Skin of body (tissue), 2 donors: ENCODE measurements around the gene DACT2. TPM values are rescaled to one million over a fixed set of nuclear protein-coding genes. Genes with fewer than 3 reads are reported as not detected.
"Not testable (repeated sequence)": the region's sequence is repeated elsewhere in the genome, so short reads cannot be mapped to it uniquely, and the experiment has no call there.

Experiments
- DNase-seq: peaks from one replicate; lab custom pipeline; 2025; lab: John Stamatoyannopoulos, UW
- total RNA-seq: library from RNA; depleted of rRNA; stranded (reverse); fragments of >200 nt; gene quantifications from one replicate; pipeline ENCODE4 v1.2.3, GENCODE V29; 2014

The DACT2 gene
- total RNA-seq, 1 donor from 2014 or later, result 2.6 TPM

GRCh38 chr6:168304752-168305015 is 14.9 kb downstream of the DACT2 start:
- no peak for DNase-seq

DNA sequence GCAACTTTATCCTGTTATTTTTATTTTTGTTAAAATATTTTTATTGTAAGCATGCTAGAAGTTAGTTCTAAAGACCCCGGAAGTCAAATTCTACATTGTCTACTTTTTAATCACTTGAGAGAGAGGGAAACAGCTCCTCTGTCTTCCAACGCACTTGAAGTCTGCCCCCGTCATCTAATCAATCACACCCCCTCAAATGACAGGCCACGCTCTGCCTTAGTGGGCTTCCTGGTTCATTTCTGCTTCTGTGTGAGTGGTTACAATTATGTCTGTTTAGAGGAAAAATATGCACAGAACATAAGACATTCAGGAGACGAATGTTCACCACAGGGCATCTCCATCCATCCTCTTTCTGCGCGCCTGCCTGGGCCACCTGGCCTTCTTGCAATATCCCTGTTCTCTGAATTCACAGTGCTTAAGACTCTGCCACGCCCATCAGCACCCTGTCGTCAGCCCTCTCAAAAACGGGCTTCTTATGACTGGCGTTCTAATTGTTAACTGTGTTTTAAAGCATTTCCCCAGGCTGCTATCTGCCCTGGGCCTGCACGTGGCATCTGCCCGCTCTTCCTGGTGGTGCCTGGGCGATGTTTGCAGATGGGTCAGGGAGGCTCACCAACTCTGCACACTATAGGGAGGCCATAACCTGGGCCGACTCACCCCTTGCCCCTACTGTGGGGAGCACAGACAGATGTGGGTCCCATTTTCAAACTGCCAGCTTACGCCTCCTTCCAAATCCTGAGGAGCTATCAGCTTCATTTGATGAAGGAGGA is 15.4 kb downstream of the DACT2 start:
- no peak for DNase-seq

DNA sequence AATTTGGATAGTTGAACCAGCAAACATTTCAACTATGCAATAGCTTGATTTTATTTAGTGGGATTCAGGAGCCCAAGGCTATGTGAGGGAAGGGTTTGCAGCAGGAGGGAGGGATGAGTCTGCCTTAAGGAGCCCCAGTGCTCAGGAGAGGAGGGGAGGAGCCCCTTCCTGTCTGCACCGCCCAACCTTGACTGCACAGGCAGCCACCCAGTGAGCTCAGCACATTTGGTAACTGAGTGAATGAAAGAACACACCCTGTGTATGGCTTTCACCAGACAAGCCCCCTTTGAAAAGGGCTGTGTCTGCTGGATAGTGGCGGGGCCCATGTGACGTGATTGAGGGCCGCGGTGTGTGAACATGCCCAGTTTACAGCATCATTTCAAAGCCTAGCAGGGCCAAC is 17.0 kb downstream of the DACT2 start:
- DNase-seq, result peak; percentile 22

- no peak for DNase-seq
Measured at GRCh38 chr6:168301648-168302398, 17.8 kb downstream of the DACT2 start.

DNA sequence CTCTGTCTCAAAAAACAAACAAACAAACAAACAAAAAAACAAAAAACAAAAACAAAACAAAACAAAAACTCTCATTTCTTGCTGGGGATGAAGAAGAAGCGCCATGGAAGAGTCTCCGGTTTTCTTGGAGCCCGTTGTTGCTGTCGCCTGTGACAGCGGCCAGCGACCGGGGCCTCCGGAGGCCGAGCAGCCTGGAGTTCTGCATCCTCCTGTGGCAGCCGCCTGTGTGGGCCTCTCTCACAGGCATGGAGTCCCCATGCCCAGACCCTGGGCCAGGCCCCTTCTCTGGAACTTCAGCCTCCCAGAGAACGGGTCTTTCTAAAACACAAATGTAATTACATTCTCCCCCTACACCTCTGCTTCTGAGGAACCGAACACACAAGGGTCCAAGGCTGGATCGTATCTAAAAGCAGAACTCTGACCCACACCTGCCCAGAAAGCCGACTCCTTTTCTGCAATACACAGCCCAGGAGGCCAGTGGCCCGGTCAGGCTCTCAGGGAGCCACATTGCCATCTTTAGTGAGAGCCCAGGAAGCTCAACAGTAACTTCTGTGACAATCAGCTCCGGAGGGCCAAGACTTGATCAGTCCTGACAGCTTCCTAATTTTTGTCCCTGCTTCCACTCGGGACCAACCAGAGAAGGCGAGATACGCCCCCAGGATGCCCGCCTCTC is 18.5 kb downstream of the DACT2 start:
- DNase-seq, result no peak

GRCh38 chr6:168299541-168300511 is 19.8 kb downstream of the DACT2 start:
- no peak for DNase-seq

GRCh38 chr6:168297643-168298042 is 21.9 kb downstream of the DACT2 start:
- no peak for DNase-seq

GRCh38 chr6:168294901-168295300 is 24.7 kb downstream of the DACT2 start:
- DNase-seq, result no peak

GRCh38 chr6:168293636-168294530 is 25.7 kb downstream of the DACT2 start:
- DNase-seq, result no peak

DNA sequence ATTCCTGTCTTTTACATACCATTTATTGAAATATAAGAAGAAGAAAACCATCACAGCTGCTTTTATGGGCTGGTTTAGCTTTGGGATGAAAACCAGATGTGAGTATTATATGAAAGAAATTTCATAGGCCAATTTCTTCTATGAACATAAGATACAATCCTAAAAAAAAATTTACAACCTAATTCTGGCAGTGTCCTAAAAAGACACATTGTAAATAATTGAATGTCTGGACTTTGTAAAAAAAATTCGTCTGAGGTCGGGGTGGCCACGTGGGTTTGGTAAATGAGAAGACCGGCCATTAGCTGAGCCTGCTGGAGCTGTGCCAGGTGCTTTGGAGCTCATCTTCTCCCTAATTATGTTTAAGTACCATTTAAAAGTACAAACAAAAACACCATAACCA is 26.8 kb downstream of the DACT2 start:
- DNase-seq, result peak; percentile 41

GRCh38 chr6:168291450-168291849 is 28.1 kb downstream of the DACT2 start:
- no peak for DNase-seq

DNA sequence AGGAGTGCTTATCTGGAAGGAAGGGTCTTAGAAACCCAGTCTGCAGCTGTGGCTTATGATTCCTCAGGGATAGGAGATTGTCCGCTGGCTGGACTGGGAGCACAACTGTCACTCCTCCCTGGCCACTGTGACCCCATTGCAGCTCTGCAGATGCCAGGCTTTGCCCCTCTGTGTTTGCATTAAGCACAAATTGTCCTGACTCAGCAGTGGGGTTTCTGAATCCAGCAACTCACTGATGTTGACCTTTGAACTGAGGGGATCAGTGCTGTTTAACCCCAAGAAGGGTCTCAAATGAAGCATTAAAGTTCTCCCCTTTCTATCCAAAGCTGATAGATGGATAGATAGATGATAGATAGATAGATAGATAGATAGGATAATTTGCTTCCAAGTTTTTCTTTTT is 29.5 kb downstream of the DACT2 start:
- no peak for DNase-seq

- DNase-seq, result no peak
Measured at GRCh38 chr6:168289571-168289962, 30.0 kb downstream of the DACT2 start.

- no peak for DNase-seq
Measured at GRCh38 chr6:168288781-168289570, 30.6 kb downstream of the DACT2 start.

DNA sequence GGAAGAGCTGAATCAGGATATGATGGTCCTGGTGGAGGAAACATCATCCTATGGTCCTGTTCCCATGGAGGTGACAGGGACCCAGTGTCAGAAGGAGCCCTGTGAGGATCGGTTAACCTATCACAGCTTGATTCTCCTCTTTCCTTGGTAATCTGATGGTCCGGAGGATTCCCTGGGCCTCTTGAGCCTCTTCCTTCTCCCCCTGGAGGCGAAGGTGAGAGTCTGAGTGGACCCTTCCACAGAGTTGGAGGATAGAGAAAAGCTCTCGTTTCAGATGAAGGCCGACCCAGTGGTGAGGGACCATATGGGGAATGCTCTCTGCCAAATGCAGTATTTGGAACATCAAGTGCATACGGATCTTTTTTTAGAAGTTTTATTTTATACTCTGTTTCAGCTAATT is 32.1 kb downstream of the DACT2 start:
- DNase-seq, result not testable (repeated sequence)

DNA sequence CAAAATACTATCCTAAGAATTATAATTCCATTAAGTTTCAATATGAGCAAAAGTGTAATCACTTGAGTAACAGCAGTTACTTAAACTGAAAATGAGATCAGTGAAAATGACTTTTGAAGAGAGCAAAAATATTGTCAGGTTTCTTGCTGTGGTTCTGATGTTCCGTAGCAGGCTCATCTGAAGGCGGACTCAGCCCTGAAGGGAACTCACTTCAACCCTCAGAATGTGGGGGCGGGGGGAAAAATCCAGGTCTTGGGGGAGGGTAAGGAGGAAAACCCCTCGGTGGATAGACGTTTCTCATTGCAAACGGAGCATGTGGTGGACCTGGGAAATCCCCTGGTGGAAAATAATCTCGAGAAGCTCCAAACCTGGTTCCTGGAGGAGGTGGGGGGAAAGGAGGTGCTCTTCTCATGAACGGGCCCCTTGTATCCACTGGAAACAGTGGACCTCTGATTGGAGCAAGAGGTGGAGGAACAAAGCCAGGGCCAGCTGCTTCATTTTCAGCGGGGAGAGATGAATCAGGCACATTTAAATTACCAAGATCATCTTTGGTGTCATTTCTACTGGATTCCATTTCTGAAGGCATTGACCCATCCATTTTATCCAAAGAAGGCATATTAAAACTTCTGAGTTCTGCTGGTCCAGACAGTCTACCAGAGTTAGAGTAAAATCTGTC is 32.7 kb downstream of the DACT2 start:
- not testable (repeated sequence) for DNase-seq

DNA sequence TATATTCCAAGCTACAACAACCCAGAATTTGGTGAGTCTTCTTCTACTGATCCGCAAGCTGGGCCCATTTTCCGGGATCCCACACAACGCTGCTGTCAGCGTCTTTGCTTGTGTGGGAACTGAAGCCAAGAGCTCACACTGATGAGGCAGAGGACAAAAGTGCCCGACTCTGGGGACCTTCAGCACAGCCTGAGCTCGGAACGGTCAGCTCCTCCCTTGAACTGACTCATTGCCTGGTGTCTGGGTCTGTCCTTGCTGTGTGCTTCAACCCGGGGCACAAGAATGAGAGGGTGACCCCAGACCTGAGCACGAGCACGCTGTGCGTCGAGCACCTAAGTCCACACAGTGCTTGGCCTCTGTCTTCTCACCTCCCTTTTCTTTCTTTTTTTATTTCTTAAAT is 33.5 kb downstream of the DACT2 start:
- DNase-seq, result no peak

- no peak for DNase-seq
Measured at GRCh38 chr6:168285456-168285855, 34.1 kb downstream of the DACT2 start.

- DNase-seq, result no peak
Measured at GRCh38 chr6:168284187-168284586, 35.4 kb downstream of the DACT2 start.
